Measurements from ENCODE around the gene HES1. TPM values are rescaled to one million over a fixed set of nuclear protein-coding genes. Genes with fewer than 3 reads are reported as not detected.

The HES1 gene
- total and polyA plus RNA-seq, 2 experiments from 2014 or later, result 42.7 to 60.8 TPM

DNA sequence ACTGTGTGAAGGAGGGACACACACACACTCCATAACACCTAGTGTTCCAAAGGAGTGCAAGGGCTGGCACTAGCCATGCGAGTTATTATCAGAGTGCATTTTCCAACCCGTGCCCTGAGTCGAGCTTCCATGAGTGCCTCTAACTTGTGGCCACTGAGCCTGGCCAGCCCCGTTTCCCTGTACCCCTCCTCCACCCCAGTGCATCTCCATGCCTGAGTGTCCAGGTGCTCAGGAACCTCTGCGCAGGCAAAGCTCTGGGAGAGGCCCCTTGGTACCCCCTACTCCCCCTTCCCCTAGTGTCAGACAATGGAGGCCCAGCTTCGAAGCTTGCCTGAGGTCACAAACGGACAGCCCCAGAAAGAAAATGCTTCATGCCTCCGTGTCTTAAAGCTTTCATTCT is 45.2 kb upstream of the HES1 start:
- TF ChIP-seq JUNB (IDR thresholded peaks at IDR 0.05; ENCODE audit: unreplicated experiment) (no peak), STAT1 (IDR thresholded peaks at IDR 0.05; ENCODE audit: unreplicated experiment) (no peak), POLR2AphosphoS5 (IDR thresholded peaks at IDR 0.05; ENCODE audit: low read depth) (no peak), CREB1 (CRISPR knock-in tag; IDR thresholded peaks at IDR 0.05; ENCODE audit: low read depth) (no peak), NANOG (IDR thresholded peaks at IDR 0.05; ENCODE audit: borderline replicate concordance) (no peak), EZH2phosphoT487 (IDR thresholded peaks at IDR 0.05; ENCODE audit: unreplicated experiment) (no peak), EZH2 (IDR thresholded peaks at IDR 0.05; ENCODE audit: low read depth, unreplicated experiment) (no peak), ZNF331 (CRISPR knock-in tag; IDR thresholded peaks at IDR 0.05; ENCODE audit: low read depth) (no peak), ZNF114 (CRISPR knock-in tag; IDR thresholded peaks at IDR 0.05) (no peak)
- TF ChIP-seq, protein P1, sequence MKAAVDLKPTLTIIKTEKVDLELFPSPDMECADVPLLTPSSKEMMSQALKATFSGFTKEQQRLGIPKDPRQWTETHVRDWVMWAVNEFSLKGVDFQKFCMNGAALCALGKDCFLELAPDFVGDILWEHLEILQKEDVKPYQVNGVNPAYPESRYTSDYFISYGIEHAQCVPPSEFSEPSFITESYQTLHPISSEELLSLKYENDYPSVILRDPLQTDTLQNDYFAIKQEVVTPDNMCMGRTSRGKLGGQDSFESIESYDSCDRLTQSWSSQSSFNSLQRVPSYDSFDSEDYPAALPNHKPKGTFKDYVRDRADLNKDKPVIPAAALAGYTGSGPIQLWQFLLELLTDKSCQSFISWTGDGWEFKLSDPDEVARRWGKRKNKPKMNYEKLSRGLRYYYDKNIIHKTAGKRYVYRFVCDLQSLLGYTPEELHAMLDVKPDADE (IDR thresholded peaks at IDR 0.05), result no peak
- TF ChIP-seq, protein P2, sequence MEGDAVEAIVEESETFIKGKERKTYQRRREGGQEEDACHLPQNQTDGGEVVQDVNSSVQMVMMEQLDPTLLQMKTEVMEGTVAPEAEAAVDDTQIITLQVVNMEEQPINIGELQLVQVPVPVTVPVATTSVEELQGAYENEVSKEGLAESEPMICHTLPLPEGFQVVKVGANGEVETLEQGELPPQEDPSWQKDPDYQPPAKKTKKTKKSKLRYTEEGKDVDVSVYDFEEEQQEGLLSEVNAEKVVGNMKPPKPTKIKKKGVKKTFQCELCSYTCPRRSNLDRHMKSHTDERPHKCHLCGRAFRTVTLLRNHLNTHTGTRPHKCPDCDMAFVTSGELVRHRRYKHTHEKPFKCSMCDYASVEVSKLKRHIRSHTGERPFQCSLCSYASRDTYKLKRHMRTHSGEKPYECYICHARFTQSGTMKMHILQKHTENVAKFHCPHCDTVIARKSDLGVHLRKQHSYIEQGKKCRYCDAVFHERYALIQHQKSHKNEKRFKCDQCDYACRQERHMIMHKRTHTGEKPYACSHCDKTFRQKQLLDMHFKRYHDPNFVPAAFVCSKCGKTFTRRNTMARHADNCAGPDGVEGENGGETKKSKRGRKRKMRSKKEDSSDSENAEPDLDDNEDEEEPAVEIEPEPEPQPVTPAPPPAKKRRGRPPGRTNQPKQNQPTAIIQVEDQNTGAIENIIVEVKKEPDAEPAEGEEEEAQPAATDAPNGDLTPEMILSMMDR (conservative IDR thresholded peaks at IDR 0.05; ENCODE audit: low read depth in 2 of 2), result no peak
- TF ChIP-seq, protein P3, sequence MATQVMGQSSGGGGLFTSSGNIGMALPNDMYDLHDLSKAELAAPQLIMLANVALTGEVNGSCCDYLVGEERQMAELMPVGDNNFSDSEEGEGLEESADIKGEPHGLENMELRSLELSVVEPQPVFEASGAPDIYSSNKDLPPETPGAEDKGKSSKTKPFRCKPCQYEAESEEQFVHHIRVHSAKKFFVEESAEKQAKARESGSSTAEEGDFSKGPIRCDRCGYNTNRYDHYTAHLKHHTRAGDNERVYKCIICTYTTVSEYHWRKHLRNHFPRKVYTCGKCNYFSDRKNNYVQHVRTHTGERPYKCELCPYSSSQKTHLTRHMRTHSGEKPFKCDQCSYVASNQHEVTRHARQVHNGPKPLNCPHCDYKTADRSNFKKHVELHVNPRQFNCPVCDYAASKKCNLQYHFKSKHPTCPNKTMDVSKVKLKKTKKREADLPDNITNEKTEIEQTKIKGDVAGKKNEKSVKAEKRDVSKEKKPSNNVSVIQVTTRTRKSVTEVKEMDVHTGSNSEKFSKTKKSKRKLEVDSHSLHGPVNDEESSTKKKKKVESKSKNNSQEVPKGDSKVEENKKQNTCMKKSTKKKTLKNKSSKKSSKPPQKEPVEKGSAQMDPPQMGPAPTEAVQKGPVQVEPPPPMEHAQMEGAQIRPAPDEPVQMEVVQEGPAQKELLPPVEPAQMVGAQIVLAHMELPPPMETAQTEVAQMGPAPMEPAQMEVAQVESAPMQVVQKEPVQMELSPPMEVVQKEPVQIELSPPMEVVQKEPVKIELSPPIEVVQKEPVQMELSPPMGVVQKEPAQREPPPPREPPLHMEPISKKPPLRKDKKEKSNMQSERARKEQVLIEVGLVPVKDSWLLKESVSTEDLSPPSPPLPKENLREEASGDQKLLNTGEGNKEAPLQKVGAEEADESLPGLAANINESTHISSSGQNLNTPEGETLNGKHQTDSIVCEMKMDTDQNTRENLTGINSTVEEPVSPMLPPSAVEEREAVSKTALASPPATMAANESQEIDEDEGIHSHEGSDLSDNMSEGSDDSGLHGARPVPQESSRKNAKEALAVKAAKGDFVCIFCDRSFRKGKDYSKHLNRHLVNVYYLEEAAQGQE (IDR thresholded peaks at IDR 0.05; ENCODE audit: unreplicated experiment), result no peak
- TF ChIP-seq, protein P4, sequence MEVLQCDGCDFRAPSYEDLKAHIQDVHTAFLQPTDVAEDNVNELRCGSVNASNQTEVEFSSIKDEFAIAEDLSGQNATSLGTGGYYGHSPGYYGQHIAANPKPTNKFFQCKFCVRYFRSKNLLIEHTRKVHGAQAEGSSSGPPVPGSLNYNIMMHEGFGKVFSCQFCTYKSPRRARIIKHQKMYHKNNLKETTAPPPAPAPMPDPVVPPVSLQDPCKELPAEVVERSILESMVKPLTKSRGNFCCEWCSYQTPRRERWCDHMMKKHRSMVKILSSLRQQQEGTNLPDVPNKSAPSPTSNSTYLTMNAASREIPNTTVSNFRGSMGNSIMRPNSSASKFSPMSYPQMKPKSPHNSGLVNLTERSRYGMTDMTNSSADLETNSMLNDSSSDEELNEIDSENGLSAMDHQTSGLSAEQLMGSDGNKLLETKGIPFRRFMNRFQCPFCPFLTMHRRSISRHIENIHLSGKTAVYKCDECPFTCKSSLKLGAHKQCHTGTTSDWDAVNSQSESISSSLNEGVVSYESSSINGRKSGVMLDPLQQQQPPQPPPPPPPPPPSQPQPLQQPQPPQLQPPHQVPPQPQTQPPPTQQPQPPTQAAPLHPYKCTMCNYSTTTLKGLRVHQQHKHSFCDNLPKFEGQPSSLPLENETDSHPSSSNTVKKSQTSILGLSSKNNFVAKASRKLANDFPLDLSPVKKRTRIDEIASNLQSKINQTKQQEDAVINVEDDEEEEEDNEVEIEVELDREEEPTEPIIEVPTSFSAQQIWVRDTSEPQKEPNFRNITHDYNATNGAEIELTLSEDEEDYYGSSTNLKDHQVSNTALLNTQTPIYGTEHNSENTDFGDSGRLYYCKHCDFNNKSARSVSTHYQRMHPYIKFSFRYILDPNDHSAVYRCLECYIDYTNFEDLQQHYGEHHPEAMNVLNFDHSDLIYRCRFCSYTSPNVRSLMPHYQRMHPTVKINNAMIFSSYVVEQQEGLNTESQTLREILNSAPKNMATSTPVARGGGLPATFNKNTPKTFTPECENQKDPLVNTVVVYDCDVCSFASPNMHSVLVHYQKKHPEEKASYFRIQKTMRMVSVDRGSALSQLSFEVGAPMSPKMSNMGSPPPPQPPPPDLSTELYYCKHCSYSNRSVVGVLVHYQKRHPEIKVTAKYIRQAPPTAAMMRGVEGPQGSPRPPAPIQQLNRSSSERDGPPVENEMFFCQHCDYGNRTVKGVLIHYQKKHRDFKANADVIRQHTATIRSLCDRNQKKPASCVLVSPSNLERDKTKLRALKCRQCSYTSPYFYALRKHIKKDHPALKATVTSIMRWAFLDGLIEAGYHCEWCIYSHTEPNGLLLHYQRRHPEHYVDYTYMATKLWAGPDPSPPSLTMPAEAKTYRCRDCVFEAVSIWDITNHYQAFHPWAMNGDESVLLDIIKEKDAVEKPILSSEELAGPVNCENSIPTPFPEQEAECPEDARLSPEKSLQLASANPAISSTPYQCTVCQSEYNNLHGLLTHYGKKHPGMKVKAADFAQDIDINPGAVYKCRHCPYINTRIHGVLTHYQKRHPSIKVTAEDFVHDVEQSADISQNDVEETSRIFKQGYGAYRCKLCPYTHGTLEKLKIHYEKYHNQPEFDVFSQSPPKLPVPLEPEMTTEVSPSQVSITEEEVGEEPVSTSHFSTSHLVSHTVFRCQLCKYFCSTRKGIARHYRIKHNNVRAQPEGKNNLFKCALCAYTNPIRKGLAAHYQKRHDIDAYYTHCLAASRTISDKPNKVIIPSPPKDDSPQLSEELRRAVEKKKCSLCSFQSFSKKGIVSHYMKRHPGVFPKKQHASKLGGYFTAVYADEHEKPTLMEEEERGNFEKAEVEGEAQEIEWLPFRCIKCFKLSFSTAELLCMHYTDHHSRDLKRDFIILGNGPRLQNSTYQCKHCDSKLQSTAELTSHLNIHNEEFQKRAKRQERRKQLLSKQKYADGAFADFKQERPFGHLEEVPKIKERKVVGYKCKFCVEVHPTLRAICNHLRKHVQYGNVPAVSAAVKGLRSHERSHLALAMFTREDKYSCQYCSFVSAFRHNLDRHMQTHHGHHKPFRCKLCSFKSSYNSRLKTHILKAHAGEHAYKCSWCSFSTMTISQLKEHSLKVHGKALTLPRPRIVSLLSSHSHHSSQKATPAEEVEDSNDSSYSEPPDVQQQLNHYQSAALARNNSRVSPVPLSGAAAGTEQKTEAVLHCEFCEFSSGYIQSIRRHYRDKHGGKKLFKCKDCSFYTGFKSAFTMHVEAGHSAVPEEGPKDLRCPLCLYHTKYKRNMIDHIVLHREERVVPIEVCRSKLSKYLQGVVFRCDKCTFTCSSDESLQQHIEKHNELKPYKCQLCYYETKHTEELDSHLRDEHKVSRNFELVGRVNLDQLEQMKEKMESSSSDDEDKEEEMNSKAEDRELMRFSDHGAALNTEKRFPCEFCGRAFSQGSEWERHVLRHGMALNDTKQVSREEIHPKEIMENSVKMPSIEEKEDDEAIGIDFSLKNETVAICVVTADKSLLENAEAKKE (CRISPR knock-in tag; IDR thresholded peaks at IDR 0.05), result no peak

More for the DNA sequence above, 45.2 kb upstream of the HES1 start:
- Histone ChIP-seq H3K4me3 (no peak overlapping the region), H2AFZ (no peak overlapping the region), H3K4me2 (no peak overlapping the region), H3K27ac (ENCODE audit: low read depth) (no peak overlapping the region), H3K36me3 (ENCODE audit: insufficient read depth) (no peaks in the 10 kb centered on the region), H3F3A (replicated peaks; ENCODE audit: low read depth) (no peaks in the 10 kb centered on the region; the same call in 1 of the 2 replicates), H3K4me1 (ENCODE audit: insufficient read depth) (peaks cover 18% of the 10 kb centered on the region), H3K9me2 (ENCODE audit: insufficient read depth) (peaks cover 8% of the 10 kb centered on the region; the same call in 1 of the 2 replicates), H3K79me2 (replicated peaks; ENCODE audit: insufficient read depth) (no peaks in the 10 kb centered on the region), H4K20me1 (replicated peaks; ENCODE audit: insufficient read depth) (no peaks in the 10 kb centered on the region), H3K27me3 (ENCODE audit: insufficient read depth) (no peaks in the 10 kb centered on the region)
- H3K27me3 Mint-ChIP-seq (ENCODE audit: insufficient read depth, low read depth, poor library complexity), result peaks cover 7% of the 10 kb centered on the region
- ATAC-seq (no peak), DNase-seq (ENCODE audit: low spot score) (no peak)
- peaks cover 28% of the 10 kb centered on the region for H3K4me1 Mint-ChIP-seq
- H3K36me3 Mint-ChIP-seq (ENCODE audit: low read depth), result no peaks in the 10 kb centered on the region; the same call in 2 of the 3 replicates
- no peak overlapping the region; the same call in 1 of the 2 replicates for H3K27ac Mint-ChIP-seq
- no peak overlapping the region for H3K4me3 Mint-ChIP-seq
- no peaks in the 10 kb centered on the region for H3K9me3 Mint-ChIP-seq
